Activated naive CD4-positive, alpha-beta T cell treated with anti-CD3 and anti-CD28 coated beads, Interleukin-2, amount 10 ng/mL, durations not matched to agents 7 days and 5 days (primary cell): ENCODE results near the gene C19orf38.

Experiments
- CTCF ChIA-PET: fragments of 350-600 bp; sonication (Branson Sonifier 250); formaldehyde crosslinking; loops from one replicate; lab custom pipeline; 2021; ENCODE audit warnings: antibody characterized with exemption; lab: Charles Lee
- DNase-seq: peaks from one replicate; pipeline ENCODE4 v3.0.0-alpha.2; 2020
- H3K27ac Mint-ChIP-seq: one replicate; pipeline ENCODE4 v1.8.0; 2021; ENCODE audit warnings: mild to moderate bottlenecking, moderate library complexity, mixed read lengths
- H3K27me3 Mint-ChIP-seq: one replicate; pipeline ENCODE4 v1.8.0; 2021; ENCODE audit warnings: mild to moderate bottlenecking, mixed read lengths
- H3K36me3 Mint-ChIP-seq: one replicate; pipeline ENCODE4 v1.8.0; 2021; ENCODE audit warnings: mixed read lengths
- H3K4me1 Mint-ChIP-seq: one replicate; pipeline ENCODE4 v1.8.0; 2021; ENCODE audit warnings: mixed read lengths
- H3K4me3 Mint-ChIP-seq: one replicate; pipeline ENCODE4 v1.8.0; 2021; ENCODE audit warnings: mild to moderate bottlenecking, moderate library complexity, mixed read lengths
- H3K9me3 Mint-ChIP-seq: one replicate; pipeline ENCODE4 v1.8.0; 2021; ENCODE audit warnings: mixed read lengths

C19orf38 gene

DNA sequence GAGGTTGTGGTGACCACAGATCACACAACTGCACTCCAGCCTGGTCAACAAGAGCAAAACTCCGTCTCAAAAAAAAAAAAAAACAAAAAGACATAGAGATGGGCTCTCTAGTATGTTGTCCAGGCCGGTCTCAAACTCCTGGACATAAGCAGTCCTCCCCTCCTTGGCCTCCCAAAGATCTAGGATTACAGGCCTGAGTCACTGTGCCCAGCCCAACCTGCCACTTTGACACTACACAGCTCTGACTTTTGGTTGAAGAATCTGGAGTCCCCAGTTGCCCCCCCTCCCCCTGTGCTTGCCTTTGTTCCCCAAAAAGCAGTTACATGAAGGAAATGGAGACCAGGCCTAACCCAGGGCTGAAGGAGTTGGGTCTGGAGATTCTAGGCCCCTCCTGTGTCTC, 36.1 kb downstream of the C19orf38 start:
- CTCF ChIA-PET: interaction anchor here (1.4 kb wide), 1 partner anchor 21 kb away, joined by 3 read pairs; no protein-coding TSS in a partner anchor
- peaks cover 1% of the 10 kb centered on the region for H3K36me3 Mint-ChIP-seq
- DNase-seq: no peak
- H3K27me3 Mint-ChIP-seq: no peaks in the 10 kb centered on the region
- H3K27ac Mint-ChIP-seq: no peak overlapping the region
- no peak overlapping the region for H3K4me3 Mint-ChIP-seq
- H3K4me1 Mint-ChIP-seq: peaks cover 3% of the 10 kb centered on the region
- H3K9me3 Mint-ChIP-seq: no peaks in the 10 kb centered on the region

DNA sequence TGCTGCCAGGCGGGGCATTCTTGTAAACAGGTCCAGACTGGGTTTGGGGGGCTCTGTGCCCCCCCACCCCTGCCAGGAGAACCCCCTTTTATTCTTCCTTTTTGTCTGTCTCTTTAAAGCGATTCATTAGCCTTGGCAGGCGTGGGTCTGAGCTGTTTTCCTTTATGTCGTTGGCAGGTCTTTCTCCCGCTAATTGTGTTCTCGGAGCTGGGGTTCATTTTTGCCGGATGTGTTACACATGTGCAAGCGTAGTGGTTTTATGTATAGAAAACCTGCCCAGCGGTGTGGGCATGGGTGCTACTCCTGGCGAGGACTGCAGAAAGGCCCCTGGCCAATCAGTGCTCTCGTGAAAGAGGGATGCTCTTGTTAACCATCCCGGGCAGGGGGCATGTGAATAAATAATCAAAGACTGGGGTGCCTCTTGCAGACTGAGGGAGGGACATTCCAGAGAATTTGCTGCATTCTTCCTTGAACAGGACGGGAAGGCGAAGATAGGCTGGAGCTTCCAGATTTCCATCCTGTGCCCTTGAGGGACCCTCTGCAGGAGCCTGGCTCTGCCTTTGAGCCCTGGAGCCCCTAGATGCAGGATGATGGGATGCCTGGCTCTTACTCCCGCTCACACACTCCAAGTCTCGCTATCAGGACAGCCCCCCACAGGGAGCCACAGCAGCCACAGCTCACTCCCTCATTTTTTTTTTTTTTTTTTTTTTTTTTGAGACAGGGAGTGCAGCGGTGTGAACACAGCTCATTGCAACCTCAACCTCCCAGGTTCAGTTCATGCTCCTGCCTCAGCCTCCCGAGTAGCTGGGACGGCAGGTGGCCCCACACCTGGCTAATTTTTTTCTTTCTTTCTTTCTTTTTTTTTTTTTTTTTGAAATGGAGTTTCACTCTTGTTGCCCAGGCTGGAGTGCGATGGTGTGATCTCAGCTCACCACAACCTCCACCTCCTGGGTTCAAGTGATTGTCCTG, 37.3 kb downstream of the C19orf38 start:
- Mint-ChIP-seq H3K4me3 (no peak overlapping the region), H3K9me3 (no peaks in the 10 kb centered on the region), H3K27me3 (no peaks in the 10 kb centered on the region), H3K36me3 (no peaks in the 10 kb centered on the region), H3K27ac (no peak overlapping the region), H3K4me1 (no peaks in the 10 kb centered on the region)
- CTCF ChIA-PET: no interaction called here
- no peak for DNase-seq

- no peak overlapping the region for H3K4me3 Mint-ChIP-seq
- H3K9me3 Mint-ChIP-seq: no peaks in the 10 kb centered on the region
- no peak overlapping the region for H3K27ac Mint-ChIP-seq
- CTCF ChIA-PET: interaction anchor here (1.5 to 1.9 kb wide), 3 partner anchors 9 to 29 kb away, joined by 4 read pairs; no protein-coding TSS in a partner anchor
- H3K36me3 Mint-ChIP-seq: no peaks in the 10 kb centered on the region
- DNase-seq: no peak
- H3K4me1 Mint-ChIP-seq: no peaks in the 10 kb centered on the region
- no peaks in the 10 kb centered on the region for H3K27me3 Mint-ChIP-seq
Observed at GRCh38 chr19:10887616-10888367, 39.6 kb downstream of the C19orf38 start.

DNA sequence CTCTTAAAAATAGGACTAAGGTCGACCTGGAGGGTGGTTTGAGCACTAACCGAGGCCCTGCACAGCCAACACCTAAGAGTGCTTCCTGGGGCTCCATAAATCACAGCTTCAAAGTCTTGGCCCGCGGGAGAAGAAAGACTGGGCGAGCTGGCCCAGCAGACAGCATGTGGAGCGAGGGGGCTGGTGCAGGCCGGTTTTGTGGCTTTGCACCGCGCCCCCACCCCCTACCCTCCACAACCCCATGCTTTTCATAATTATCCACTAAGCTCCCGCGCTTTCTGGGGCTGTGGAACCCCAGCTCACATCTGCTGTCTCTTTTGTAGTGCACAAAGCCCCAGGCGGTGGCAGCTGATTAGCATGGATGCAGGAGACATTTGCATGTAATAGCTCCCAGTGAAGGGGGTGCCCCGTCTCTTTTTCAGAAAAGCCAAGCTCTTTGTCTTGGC, 40.2 kb downstream of the C19orf38 start:
- Mint-ChIP-seq H3K4me1 (no peaks in the 10 kb centered on the region), H3K36me3 (no peaks in the 10 kb centered on the region), H3K27ac (no peak overlapping the region), H3K9me3 (no peaks in the 10 kb centered on the region), H3K27me3 (no peaks in the 10 kb centered on the region), H3K4me3 (no peak overlapping the region)
- DNase-seq: no peak
- CTCF ChIA-PET: interaction anchor here (1.5 to 1.9 kb wide), 3 partner anchors 9 to 30 kb away, joined by 4 read pairs; no protein-coding TSS in a partner anchor

DNA sequence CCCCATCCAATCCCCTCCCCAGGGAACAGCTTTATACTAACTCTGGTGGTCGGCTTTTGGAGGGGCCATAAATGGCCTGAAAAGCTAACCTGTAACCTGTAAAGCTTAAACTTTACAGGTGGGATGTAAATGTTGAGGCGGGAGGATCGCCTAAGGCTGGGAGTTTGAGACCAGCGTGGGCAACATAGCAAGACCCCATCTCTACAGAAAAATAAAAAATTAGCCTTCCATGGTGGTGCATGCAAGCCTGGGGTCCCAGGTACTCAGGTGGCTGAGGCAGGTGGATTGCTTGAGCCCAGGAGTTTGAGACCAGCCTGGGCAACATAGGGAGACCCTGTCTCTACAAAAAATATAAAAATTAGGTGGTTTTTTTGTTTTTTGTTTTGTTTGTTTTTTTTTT, 41.7 kb downstream of the C19orf38 start:
- Mint-ChIP-seq H3K4me1 (no peaks in the 10 kb centered on the region), H3K36me3 (no peaks in the 10 kb centered on the region), H3K9me3 (no peaks in the 10 kb centered on the region), H3K27me3 (no peaks in the 10 kb centered on the region), H3K4me3 (no peak overlapping the region), H3K27ac (no peak overlapping the region)
- DNase-seq: no peak
- CTCF ChIA-PET: interaction anchor here (0.6 to 1.6 kb wide), 2 partner anchors 7 to 47 kb away, joined by 4 to 6 read pairs; no protein-coding TSS in a partner anchor

GRCh38 chr19:10891405-10892086, 43.3 kb downstream of the C19orf38 start:
- CTCF ChIA-PET: no interaction called here
- no peaks in the 10 kb centered on the region for H3K9me3 Mint-ChIP-seq
- no peaks in the 10 kb centered on the region for H3K27me3 Mint-ChIP-seq
- DNase-seq: no peak
- peaks cover 7% of the 10 kb centered on the region for H3K4me1 Mint-ChIP-seq
- H3K27ac Mint-ChIP-seq: no peak overlapping the region
- no peak overlapping the region for H3K4me3 Mint-ChIP-seq
- H3K36me3 Mint-ChIP-seq: no peaks in the 10 kb centered on the region

- no peak for DNase-seq
- Mint-ChIP-seq H3K4me3 (no peak overlapping the region), H3K4me1 (peaks cover 14% of the 10 kb centered on the region), H3K27me3 (no peaks in the 10 kb centered on the region), H3K9me3 (no peaks in the 10 kb centered on the region), H3K27ac (no peak overlapping the region), H3K36me3 (no peaks in the 10 kb centered on the region)
- CTCF ChIA-PET: interaction anchor here (0.7 kb wide), 1 partner anchor 44 kb away, joined by 3 read pairs; no protein-coding TSS in a partner anchor
Observed at GRCh38 chr19:10892256-10892655, 44.0 kb downstream of the C19orf38 start.

GRCh38 chr19:10894911-10895213, 46.6 kb downstream of the C19orf38 start:
- Mint-ChIP-seq H3K36me3 (no peaks in the 10 kb centered on the region), H3K4me3 (no peak overlapping the region), H3K27me3 (no peaks in the 10 kb centered on the region), H3K4me1 (peaks cover 16% of the 10 kb centered on the region), H3K9me3 (no peaks in the 10 kb centered on the region), H3K27ac (no peak overlapping the region)
- DNase-seq: no peak
- CTCF ChIA-PET: no interaction called here

- H3K27me3 Mint-ChIP-seq: no peaks in the 10 kb centered on the region
- H3K36me3 Mint-ChIP-seq: no peaks in the 10 kb centered on the region
- no peak for DNase-seq
- H3K4me1 Mint-ChIP-seq: peaks cover 16% of the 10 kb centered on the region
- CTCF ChIA-PET: no interaction called here
- H3K4me3 Mint-ChIP-seq: no peak overlapping the region
- no peaks in the 10 kb centered on the region for H3K9me3 Mint-ChIP-seq
- peak overlapping the region; percentile 56 for H3K27ac Mint-ChIP-seq
Observed at GRCh38 chr19:10895363-10895762, 47.1 kb downstream of the C19orf38 start.

DNA sequence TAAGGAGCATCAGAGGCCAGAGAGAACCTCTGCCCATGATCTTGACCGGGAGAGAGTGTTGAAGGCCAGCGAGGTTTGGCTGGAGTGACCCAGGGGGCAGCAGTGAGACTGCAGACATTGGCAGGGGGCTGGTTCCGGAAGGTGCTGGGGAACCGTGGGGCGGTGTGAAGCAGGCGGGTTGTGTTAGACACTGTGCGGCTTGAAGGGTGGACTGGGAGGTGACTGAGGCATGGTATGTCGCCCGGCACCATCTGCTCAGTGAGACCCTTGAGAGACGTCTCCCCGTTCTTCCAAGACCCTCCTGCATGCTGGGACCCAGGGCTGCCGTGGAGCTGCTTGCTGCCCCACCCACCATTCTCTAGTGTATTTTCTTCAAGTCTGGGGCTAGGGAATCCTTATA, 47.7 kb downstream of the C19orf38 start:
- Mint-ChIP-seq H3K4me1 (peaks cover 16% of the 10 kb centered on the region), H3K36me3 (no peaks in the 10 kb centered on the region), H3K9me3 (no peaks in the 10 kb centered on the region), H3K27ac (peak overlapping the region; percentile 56), H3K4me3 (no peak overlapping the region), H3K27me3 (no peaks in the 10 kb centered on the region)
- no peak for DNase-seq
- CTCF ChIA-PET: no interaction called here

DNA sequence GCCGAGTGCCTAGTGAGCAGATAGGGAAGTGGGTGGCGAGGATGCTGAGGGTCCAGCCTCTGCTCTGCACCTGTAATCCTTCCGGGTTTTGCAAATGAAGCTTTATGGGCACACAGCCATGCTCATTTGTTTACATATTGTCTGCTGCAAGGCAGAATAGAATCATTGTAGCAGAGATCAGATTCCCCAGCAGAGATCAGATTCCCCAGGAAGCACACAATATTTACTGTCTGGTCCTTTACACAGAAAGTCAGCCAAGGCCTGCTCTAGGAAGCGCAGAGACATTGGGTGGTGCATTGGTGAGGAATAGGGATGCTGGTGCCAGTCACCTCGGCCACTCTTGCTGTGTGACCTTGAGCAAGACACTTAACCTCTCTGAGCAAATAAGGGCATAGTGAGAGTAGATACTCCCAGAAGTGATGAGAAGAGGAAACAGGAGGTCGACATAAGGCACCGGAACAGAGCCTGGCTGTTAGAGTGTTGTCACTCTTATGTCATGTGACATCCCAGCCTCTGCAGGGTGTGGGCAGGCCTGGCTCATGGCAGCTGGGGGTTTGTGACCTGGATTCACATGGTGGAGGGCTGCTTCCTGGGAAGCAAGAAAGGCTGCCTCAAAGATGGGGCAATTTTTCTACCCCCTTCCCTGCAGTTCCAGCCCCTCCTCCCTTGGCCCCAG, 48.8 kb downstream of the C19orf38 start:
- CTCF ChIA-PET: interaction anchor here (1.4 kb wide), 1 partner anchor 8 kb away, joined by 4 read pairs; no protein-coding TSS in a partner anchor
- H3K27me3 Mint-ChIP-seq: no peaks in the 10 kb centered on the region
- peak overlapping the region; percentile 67 for H3K27ac Mint-ChIP-seq

GRCh38 chr19:10898633-10899032, 50.4 kb downstream of the C19orf38 start:
- H3K4me3 Mint-ChIP-seq: no peak overlapping the region
- peaks cover 5% of the 10 kb centered on the region for H3K36me3 Mint-ChIP-seq
- H3K27ac Mint-ChIP-seq: no peak overlapping the region

More for the DNA sequence above, 48.8 kb downstream of the C19orf38 start:
- Mint-ChIP-seq H3K9me3 (no peaks in the 10 kb centered on the region), H3K4me1 (peaks cover 16% of the 10 kb centered on the region), H3K4me3 (no peak overlapping the region), H3K36me3 (no peaks in the 10 kb centered on the region)
- DNase-seq: peak; percentile 35

GRCh38 chr19:10899151-10899653, 51.0 kb downstream of the C19orf38 start:
- Mint-ChIP-seq H3K27me3 (no peaks in the 10 kb centered on the region), H3K27ac (no peak overlapping the region), H3K9me3 (peaks cover 5% of the 10 kb centered on the region), H3K4me1 (peaks cover 16% of the 10 kb centered on the region), H3K36me3 (peaks cover 8% of the 10 kb centered on the region), H3K4me3 (no peak overlapping the region)
- CTCF ChIA-PET: no interaction called here
- DNase-seq: no peak

More at GRCh38 chr19:10898633-10899032, 50.4 kb downstream of the C19orf38 start:
- H3K9me3 Mint-ChIP-seq: peaks cover 5% of the 10 kb centered on the region
- CTCF ChIA-PET: no interaction called here
- peaks cover 16% of the 10 kb centered on the region for H3K4me1 Mint-ChIP-seq
- no peak for DNase-seq
- no peaks in the 10 kb centered on the region for H3K27me3 Mint-ChIP-seq
